Fibroblast of lung (primary cell): ENCODE data around the gene SMTN. TPM values are rescaled to one million over a fixed set of nuclear protein-coding genes. Genes with fewer than 3 reads are reported as not detected.

ENCODE experiments used
- DNase-seq, 2 donors: peaks; one replicate each; pipeline versions ENCODE4 v3.0.0 to v3.0.0-alpha.2; 2010; ENCODE audit warnings: low read depth in 2 of 2
- H2AFZ ChIP-seq: 2 replicates; pipeline ENCODE4 v1.5.1; 2012; ENCODE audit warnings: low read length, control low read depth, inconsistent platforms
- H3K27ac ChIP-seq: 2 replicates; pipeline ENCODE4 v1.5.1; 2011; ENCODE audit warnings: low read length, control low read depth; ENCODE audit not compliant: insufficient read depth
- H3K27me3 ChIP-seq: 2 replicates; pipeline ENCODE4 v1.5.1; 2011; ENCODE audit warnings: mild to moderate bottlenecking, low read length; ENCODE audit not compliant: control insufficient read depth, insufficient read depth
- H3K36me3 ChIP-seq: 2 replicates; pipeline ENCODE4 v1.5.1; 2011; ENCODE audit warnings: low read length; ENCODE audit not compliant: control insufficient read depth, insufficient read depth
- H3K4me1 ChIP-seq: 2 replicates; pipeline ENCODE4 v1.5.1; 2011; ENCODE audit warnings: low read length; ENCODE audit not compliant: control insufficient read depth, insufficient read depth; ENCODE audit errors: extremely low read depth
- H3K4me2 ChIP-seq: 2 replicates; pipeline ENCODE4 v1.5.1; 2011; ENCODE audit warnings: low read length, control low read depth; ENCODE audit not compliant: insufficient read depth; ENCODE audit errors: extremely low read depth
- H3K4me3 ChIP-seq, 4 experiments: fragments of 200-600 bp in 1 of 4; sonication (generic) in 1 of 4; replicated peaks in 1 of 4; 2 replicates each; pipeline ENCODE4 v1.5.1; 2011 to 2016; ENCODE audit warnings: low read length in 4 of 4, low read depth in 3 of 4, mild to moderate bottlenecking in 3 of 4, control low read depth in 2 of 4, inconsistent platforms in 1 of 4, mixed read lengths in 1 of 4; ENCODE audit not compliant: insufficient read depth in 1 of 4; ENCODE audit errors: control extremely low read depth in 1 of 4
- H3K79me2 ChIP-seq: 2 replicates; pipeline ENCODE4 v1.5.1; 2012; ENCODE audit warnings: mild to moderate bottlenecking, low read length, inconsistent platforms; ENCODE audit not compliant: control insufficient read depth, insufficient read depth
- H3K9ac ChIP-seq: 2 replicates; pipeline ENCODE4 v1.5.1; 2011; ENCODE audit warnings: mild to moderate bottlenecking, low read length, control low read depth; ENCODE audit not compliant: insufficient read depth
- H3K9me3 ChIP-seq: 2 replicates; pipeline ENCODE4 v1.5.1; 2012; ENCODE audit warnings: low read depth, low read length; ENCODE audit not compliant: control insufficient read depth, insufficient read depth
- H4K20me1 ChIP-seq: 2 replicates; pipeline ENCODE4 v1.5.1; 2011; ENCODE audit warnings: low read length; ENCODE audit not compliant: control insufficient read depth, insufficient read depth; ENCODE audit errors: extremely low read depth
- EZH2 ChIP-seq: IDR thresholded peaks from 2 replicates; pipeline ENCODE4 v1.5.1; 2012; ENCODE audit warnings: low read length, control low read depth, mild to moderate bottlenecking; ENCODE audit errors: missing control alignments
- polyA plus RNA-seq, 2 donors: library from polyadenylated mRNA; depleted of rRNA in 1 of 2; stranded (reverse) in 1 of 2; unstranded in 1 of 2; fragments of >200 nt; gene quantifications; 2 replicates each; pipeline ENCODE4 v1.2.1, GENCODE V29; 2011 to 2012; ENCODE audit warnings: missing spikeins in 1 of 2
- total RNA-seq: library from RNA; depleted of rRNA; stranded (reverse); fragments of >200 nt; gene quantifications from 2 replicates; pipeline ENCODE4 v1.2.1, GENCODE V29; 2014
- TF ChIP-seq, protein P1 (sequence below), 2 donors: IDR thresholded peaks in 1 of 2; conservative IDR thresholded peaks in 1 of 2; 1 replicate in 1 of 2; 2 replicates in 1 of 2; pipeline ENCODE4 v1.5.1; 2011 to 2012; ENCODE audit warnings: low read length in 2 of 2, control low read depth in 1 of 2, inconsistent platforms in 1 of 2, low read depth in 1 of 2, mild to moderate bottlenecking in 1 of 2

SMTN gene
- total and polyA plus RNA-seq, 2 donors (not counting 1 experiment from before 2014, with no cell fraction given) = 43.7 to 95.1 TPM

GRCh38 chr22:31135706-31136105, 54.6 kb downstream of the SMTN start:
- H3K4me3 ChIP-seq = no peak overlapping the region
- no peak for DNase-seq
- peaks cover 9% of the 10 kb centered on the region for H3K27me3 ChIP-seq
- H2AFZ ChIP-seq = no peak overlapping the region
- no peaks in the 10 kb centered on the region for H3K79me2 ChIP-seq
- H3K9ac ChIP-seq = no peak overlapping the region
- H3K36me3 ChIP-seq = no peaks in the 10 kb centered on the region
- no peak overlapping the region for H3K27ac ChIP-seq
- H4K20me1 ChIP-seq = no peaks in the 10 kb centered on the region
- TF ChIP-seq, protein P1, sequence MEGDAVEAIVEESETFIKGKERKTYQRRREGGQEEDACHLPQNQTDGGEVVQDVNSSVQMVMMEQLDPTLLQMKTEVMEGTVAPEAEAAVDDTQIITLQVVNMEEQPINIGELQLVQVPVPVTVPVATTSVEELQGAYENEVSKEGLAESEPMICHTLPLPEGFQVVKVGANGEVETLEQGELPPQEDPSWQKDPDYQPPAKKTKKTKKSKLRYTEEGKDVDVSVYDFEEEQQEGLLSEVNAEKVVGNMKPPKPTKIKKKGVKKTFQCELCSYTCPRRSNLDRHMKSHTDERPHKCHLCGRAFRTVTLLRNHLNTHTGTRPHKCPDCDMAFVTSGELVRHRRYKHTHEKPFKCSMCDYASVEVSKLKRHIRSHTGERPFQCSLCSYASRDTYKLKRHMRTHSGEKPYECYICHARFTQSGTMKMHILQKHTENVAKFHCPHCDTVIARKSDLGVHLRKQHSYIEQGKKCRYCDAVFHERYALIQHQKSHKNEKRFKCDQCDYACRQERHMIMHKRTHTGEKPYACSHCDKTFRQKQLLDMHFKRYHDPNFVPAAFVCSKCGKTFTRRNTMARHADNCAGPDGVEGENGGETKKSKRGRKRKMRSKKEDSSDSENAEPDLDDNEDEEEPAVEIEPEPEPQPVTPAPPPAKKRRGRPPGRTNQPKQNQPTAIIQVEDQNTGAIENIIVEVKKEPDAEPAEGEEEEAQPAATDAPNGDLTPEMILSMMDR (conservative IDR thresholded peaks at IDR 0.05 in 1 of 2, IDR thresholded peaks at IDR 0.05 in 1 of 2; ENCODE audit: low read depth in 1 of 2, low read length in 2 of 2) = no peak
- TF ChIP-seq EZH2 = no peak
- H3K4me2 ChIP-seq = no peak overlapping the region
- no peaks in the 10 kb centered on the region for H3K9me3 ChIP-seq
- no peaks in the 10 kb centered on the region for H3K4me1 ChIP-seq

DNA sequence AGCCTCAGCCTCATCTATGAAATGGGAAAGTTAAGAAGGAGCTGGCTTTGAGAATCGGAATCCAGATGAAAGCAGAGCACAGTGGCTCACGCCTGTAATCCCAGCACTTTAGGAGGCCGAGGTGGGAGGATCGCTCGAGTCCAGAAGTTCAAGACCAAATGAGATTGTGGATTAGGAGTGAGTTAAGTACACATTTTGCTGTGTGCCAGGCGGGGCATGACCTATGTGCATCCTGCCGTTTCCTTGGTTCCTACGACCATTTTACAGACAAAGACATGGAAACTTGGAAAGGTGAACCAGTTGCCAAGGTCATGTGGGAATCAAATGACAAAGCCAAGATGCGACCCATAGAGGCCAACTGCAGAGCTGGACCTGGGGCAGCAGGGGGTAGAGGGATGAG, 55.0 kb downstream of the SMTN start:
- H4K20me1 ChIP-seq = no peaks in the 10 kb centered on the region
- no peak overlapping the region for H3K27ac ChIP-seq
- DNase-seq = no peak
- no peaks in the 10 kb centered on the region for H3K36me3 ChIP-seq
- TF ChIP-seq, protein P1 (conservative IDR thresholded peaks at IDR 0.05 in 1 of 2, IDR thresholded peaks at IDR 0.05 in 1 of 2; ENCODE audit: low read depth in 1 of 2, low read length in 2 of 2) = no peak
- no peak for TF ChIP-seq EZH2
- H3K27me3 ChIP-seq = peaks cover 9% of the 10 kb centered on the region
- no peaks in the 10 kb centered on the region for H3K79me2 ChIP-seq
- H3K4me1 ChIP-seq = no peaks in the 10 kb centered on the region
- no peak overlapping the region for H3K4me3 ChIP-seq
- no peak overlapping the region for H3K9ac ChIP-seq
- H3K4me2 ChIP-seq = no peak overlapping the region
- no peaks in the 10 kb centered on the region for H3K9me3 ChIP-seq
- no peak overlapping the region for H2AFZ ChIP-seq

DNA sequence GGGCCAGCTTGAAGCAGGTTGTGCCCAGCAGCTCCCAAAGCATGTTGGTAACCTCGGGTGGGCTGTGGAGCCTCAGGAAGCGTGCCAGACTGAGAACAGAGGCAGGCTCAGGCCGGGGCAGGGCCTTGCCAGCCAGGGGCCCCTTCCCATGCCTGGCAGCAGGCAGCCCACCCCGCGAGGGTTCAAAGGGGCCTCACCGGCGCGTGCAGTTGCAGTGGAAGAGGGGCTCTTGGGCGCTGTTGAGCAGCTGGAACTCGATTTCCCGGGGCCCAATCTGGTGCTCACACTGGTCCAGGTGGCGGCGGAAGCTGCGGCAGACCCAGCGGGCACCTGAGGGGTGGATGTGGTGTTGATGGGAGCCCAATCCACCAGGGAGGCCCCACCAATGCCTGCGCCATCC, 55.6 kb downstream of the SMTN start:
- no peaks in the 10 kb centered on the region for H3K9me3 ChIP-seq
- DNase-seq = no peak
- H2AFZ ChIP-seq = no peak overlapping the region
- H3K36me3 ChIP-seq = no peaks in the 10 kb centered on the region
- TF ChIP-seq, protein P1 (conservative IDR thresholded peaks at IDR 0.05 in 1 of 2, IDR thresholded peaks at IDR 0.05 in 1 of 2; ENCODE audit: low read depth in 1 of 2, low read length in 2 of 2) = no peak
- no peak for TF ChIP-seq EZH2
- H3K9ac ChIP-seq = no peak overlapping the region
- no peaks in the 10 kb centered on the region for H4K20me1 ChIP-seq
- H3K27me3 ChIP-seq = peaks cover 11% of the 10 kb centered on the region
- no peaks in the 10 kb centered on the region for H3K4me1 ChIP-seq
- H3K4me3 ChIP-seq = no peak overlapping the region
- H3K27ac ChIP-seq = no peak overlapping the region
- no peaks in the 10 kb centered on the region for H3K79me2 ChIP-seq
- H3K4me2 ChIP-seq = no peak overlapping the region
